AG04449 (cell line): Measurements from ENCODE around the gene NTPCR.

Source experiments
- CTCF ChIA-PET: fragments of 350-600 bp; formaldehyde crosslinking; extraction: SDS; loops from one replicate; lab custom pipeline; 2021; ENCODE audit warnings: antibody characterized with exemption; lab: Yijun Ruan, JAX
- POLR2A ChIA-PET: fragments of 400-600, 350-600 bp; formaldehyde crosslinking; extraction: SDS; loops from one replicate; lab custom pipeline; 2020; ENCODE audit warnings: antibody characterized with exemption, inconsistent platforms; lab: Yijun Ruan, JAX
- DNase-seq: peaks from one replicate; pipeline ENCODE4 v3.0.0-alpha.2; 2010; ENCODE audit warnings: low read depth, low spot score
- H3K4me3 ChIP-seq: 2 replicates; pipeline ENCODE4 v1.5.1; 2011; ENCODE audit warnings: low read depth, mild to moderate bottlenecking, control low read depth, low read length
- TF ChIP-seq, protein P1 (sequence below): IDR thresholded peaks from one replicate; pipeline ENCODE4 v1.5.1; 2011; ENCODE audit warnings: mild to moderate bottlenecking, moderate library complexity, low read length, control low read depth, inconsistent platforms; ENCODE audit not compliant: insufficient read depth; ENCODE audit errors: missing control alignments

Gene NTPCR

DNA sequence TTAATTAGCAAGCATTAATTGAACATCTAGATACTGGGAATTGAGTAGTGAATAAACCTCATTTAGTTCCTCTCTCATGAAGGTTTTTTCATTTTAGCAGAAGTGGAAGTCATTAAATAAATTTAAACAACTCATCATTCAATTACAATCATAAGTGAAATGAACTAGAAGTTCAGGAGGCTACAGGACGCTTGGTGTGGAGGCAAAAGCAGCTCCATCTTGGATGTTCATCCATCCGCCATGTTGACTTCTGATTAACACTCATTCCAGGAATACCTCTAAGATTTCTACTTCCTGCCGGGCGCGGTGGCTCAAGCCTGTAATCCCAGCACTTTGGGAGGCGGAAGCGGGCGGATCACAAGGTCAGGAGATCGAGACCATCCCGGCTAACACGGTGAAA, 11.5 kb upstream of the NTPCR start:
- H3K4me3 ChIP-seq: no peak overlapping the region
- ChIA-PET CTCF (no interaction called here), POLR2A (no interaction called here)
- no peak for DNase-seq
- TF ChIP-seq, protein P1, sequence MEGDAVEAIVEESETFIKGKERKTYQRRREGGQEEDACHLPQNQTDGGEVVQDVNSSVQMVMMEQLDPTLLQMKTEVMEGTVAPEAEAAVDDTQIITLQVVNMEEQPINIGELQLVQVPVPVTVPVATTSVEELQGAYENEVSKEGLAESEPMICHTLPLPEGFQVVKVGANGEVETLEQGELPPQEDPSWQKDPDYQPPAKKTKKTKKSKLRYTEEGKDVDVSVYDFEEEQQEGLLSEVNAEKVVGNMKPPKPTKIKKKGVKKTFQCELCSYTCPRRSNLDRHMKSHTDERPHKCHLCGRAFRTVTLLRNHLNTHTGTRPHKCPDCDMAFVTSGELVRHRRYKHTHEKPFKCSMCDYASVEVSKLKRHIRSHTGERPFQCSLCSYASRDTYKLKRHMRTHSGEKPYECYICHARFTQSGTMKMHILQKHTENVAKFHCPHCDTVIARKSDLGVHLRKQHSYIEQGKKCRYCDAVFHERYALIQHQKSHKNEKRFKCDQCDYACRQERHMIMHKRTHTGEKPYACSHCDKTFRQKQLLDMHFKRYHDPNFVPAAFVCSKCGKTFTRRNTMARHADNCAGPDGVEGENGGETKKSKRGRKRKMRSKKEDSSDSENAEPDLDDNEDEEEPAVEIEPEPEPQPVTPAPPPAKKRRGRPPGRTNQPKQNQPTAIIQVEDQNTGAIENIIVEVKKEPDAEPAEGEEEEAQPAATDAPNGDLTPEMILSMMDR: no peak

- no peak overlapping the region for H3K4me3 ChIP-seq
- TF ChIP-seq, protein P1: no peak
- no peak for DNase-seq
- CTCF ChIA-PET: no interaction called here
- POLR2A ChIA-PET: no interaction called here
Measured at GRCh38 chr1:232939748-232940147, 10.7 kb upstream of the NTPCR start.

GRCh38 chr1:232940262-232940661, 10.1 kb upstream of the NTPCR start:
- POLR2A ChIA-PET: no interaction called here
- CTCF ChIA-PET: no interaction called here
- TF ChIP-seq, protein P1: no peak
- DNase-seq: no peak
- no peak overlapping the region for H3K4me3 ChIP-seq

DNA sequence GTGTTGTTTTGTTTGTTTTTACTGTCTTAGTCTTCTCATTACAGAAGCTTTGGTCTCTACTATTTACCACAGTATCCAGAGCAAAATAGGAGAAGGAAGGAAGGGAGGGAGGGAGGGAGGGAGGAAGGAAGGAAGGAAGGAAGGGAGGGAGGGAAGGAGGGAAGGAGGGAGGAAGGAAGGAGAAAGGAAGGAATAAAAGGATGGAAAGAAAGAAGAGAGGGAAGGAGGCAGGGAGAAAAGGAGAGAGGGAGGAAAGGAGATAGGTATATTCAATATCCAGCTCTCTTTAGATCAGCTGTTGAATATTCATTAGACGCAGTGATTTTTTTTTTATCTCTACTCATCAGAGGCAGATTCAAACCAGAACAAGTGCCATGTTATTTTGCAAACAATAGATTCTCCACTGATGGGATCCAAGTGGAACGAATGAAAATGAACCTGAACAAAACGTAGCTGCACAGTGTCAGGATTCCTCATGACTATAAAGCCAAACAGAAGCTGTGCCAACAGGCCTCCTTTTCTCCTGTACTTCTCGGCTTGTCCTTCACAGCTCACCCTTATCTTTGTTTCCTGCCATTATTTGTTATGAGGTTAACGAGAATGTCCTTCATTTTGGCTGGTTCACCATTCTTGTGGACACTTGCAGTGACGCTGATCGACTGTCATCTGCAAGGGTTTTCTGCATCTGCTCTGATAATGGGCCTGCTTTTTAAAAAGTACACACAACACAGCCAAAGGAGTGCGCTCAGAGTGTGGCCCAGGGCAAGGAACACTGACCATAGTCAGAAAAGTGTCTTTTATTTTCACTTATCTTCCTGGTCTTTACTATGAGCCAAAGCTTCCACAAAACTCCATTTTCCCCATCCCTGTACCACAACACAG, 7.8 kb upstream of the NTPCR start:
- no peak for DNase-seq
- H3K4me3 ChIP-seq: no peak overlapping the region
- ChIA-PET POLR2A (no interaction called here), CTCF (no interaction called here)
- TF ChIP-seq, protein P1: no peak

DNA sequence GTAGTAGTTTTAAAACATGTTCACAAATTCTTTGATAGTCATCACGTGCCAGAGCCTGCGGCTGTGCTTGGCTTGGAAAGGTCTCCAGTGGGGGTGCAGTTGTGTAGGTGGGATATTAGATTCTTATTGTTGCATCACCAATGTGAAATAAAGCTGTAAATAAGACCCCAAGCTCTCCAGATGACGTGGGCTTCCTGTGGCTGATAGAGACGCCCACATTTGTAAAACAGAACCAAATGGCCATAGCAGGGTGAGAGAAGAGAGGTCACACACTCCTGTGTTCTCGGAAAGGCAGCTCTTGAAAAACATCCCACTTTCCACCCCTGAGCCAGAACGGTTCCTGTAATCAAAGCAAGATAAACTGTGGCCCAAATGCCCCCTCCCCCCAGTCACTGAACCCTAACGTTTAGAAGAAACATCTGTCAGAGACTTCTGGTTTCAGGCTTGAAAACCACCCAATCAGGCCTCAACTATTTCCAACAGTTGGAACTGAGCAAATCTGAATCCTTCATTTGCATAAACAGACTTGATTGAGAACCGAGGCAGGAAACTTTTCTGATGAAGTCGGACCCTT, 6.6 kb upstream of the NTPCR start:
- POLR2A ChIA-PET: no interaction called here
- no peak for DNase-seq
- TF ChIP-seq, protein P1: no peak
- CTCF ChIA-PET: no interaction called here
- H3K4me3 ChIP-seq: no peak overlapping the region

DNA sequence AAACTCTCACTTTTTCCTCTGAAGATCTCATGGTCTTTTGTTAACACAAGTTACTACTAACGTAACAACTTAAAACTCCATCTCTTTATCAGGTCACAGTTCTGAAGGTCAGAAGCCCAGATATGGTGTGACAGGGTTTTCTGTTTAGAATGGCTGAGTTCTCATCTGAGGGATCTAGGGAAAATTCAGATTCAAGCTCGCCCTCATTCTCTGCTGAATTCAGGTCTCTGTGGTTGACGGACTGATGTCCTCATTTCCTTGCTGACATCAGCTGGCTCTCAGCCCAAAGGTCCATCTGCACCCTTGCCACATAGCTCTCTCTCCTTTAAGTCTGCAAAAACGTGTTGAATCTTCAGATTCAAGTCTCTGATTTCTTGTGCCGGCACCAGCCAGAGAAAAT, 6.1 kb upstream of the NTPCR start:
- H3K4me3 ChIP-seq: no peak overlapping the region
- POLR2A ChIA-PET: no interaction called here
- TF ChIP-seq, protein P1: no peak
- CTCF ChIA-PET: no interaction called here
- DNase-seq: no peak
